Panc1 (cell line): ENCODE results near the gene ITPKC. TPM values are rescaled to one million over a fixed set of nuclear protein-coding genes. Genes with fewer than 3 reads are reported as not detected.
A peak's percentile ranks its signal among the peaks of the same experiment; 100 is the strongest.
"Not testable (repeated sequence)": the region's sequence is repeated elsewhere in the genome, so short reads cannot be mapped to it uniquely, and the experiment has no call there.

Source experiments
- ATAC-seq: fragments of 200-7000 bp; cut with Tn5 transposase; 2 replicates; pipeline ENCODE4 v1.9.1; 2020; ENCODE audit warnings: mild to moderate bottlenecking, moderate library complexity
- BruUV-seq: library from RNA; stranded (reverse); fragments of 400-500 nt; replicated peaks from 2 replicates; lab custom pipeline; 2021; lab: Mats Ljungman, UMichigan
- CTCF ChIA-PET: fragments of 300-600 bp; sonication (Branson Sonifier 250); formaldehyde crosslinking; loops from one replicate; lab custom pipeline; 2022; ENCODE audit warnings: antibody characterized with exemption; lab: Charles Lee
- POLR2A ChIA-PET: fragments of 300-600 bp; sonication (Branson Sonifier 250); formaldehyde crosslinking; loops from one replicate; lab custom pipeline; 2022; ENCODE audit warnings: antibody characterized with exemption; lab: Charles Lee
- DNase-seq: peaks from one replicate; pipeline ENCODE4 v3.0.0-alpha.2; 2010; ENCODE audit warnings: low read depth, low spot score
- H3K27ac ChIP-seq: 2 replicates; pipeline ENCODE4 v1.5.1; 2011; ENCODE audit warnings: mild to moderate bottlenecking, low read length, inconsistent platforms
- H3K27me3 ChIP-seq: fragments of 200-500 bp; sonication (Bioruptor generic); 2 replicates; pipeline ENCODE4 v1.6.0; 2014; ENCODE audit warnings: low read length, inconsistent platforms; ENCODE audit not compliant: control insufficient read depth, insufficient read depth
- H3K36me3 ChIP-seq: fragments of 200-500 bp; sonication (Bioruptor generic); 2 replicates; pipeline ENCODE4 v1.5.1; 2014; ENCODE audit warnings: inconsistent platforms, mild to moderate bottlenecking, low read length, moderate library complexity; ENCODE audit not compliant: control insufficient read depth, insufficient read depth
- H3K4me1 ChIP-seq: 2 replicates; pipeline ENCODE4 v1.5.1; 2011; ENCODE audit warnings: inconsistent platforms, mild to moderate bottlenecking, low read length, moderate library complexity; ENCODE audit not compliant: control insufficient read depth, insufficient read depth
- H3K4me3 ChIP-seq, 2 experiments: 2 replicates each; pipeline ENCODE4 v1.5.1; 2011 to 2012; ENCODE audit warnings: low read depth in 2 of 2, low read length in 2 of 2, mild to moderate bottlenecking in 2 of 2, inconsistent platforms in 1 of 2, moderate library complexity in 1 of 2
- H3K9me3 ChIP-seq: fragments of 200-500 bp; sonication (Bioruptor generic); 2 replicates; pipeline ENCODE4 v1.5.1; 2014; ENCODE audit warnings: low read depth, mild to moderate bottlenecking, inconsistent platforms, low read length, moderate library complexity; ENCODE audit not compliant: control insufficient read depth, insufficient read depth
- POLR2AphosphoS5 ChIP-seq: IDR thresholded peaks from 2 replicates; pipeline ENCODE4 v1.6.1; 2012; ENCODE audit warnings: mild to moderate bottlenecking, low read depth, low read length, moderate library complexity
- SIN3A ChIP-seq: IDR thresholded peaks from 2 replicates; pipeline ENCODE4 v1.6.1; 2012; ENCODE audit warnings: low read depth, mild to moderate bottlenecking, low read length, moderate library complexity, borderline replicate concordance; ENCODE audit not compliant: insufficient read depth
- TCF7L2 ChIP-seq: IDR thresholded peaks from 2 replicates; pipeline ENCODE4 v1.6.1; 2011; ENCODE audit warnings: mild to moderate bottlenecking, low read depth, low read length, inconsistent platforms
- in situ Hi-C: cut with HindIII; loops from 2 replicates; pipeline ENCODE4 v1.10.0; 2016; ENCODE audit warnings: low sequenced_read_pairs, low pct_unique_long_range_greater_than_20kb
- intact Hi-C: fragments of 100-400 bp; cut with micrococcal nuclease; formaldehyde crosslinking; loops from one replicate; pipeline ENCODE4 v1.10.0; 2022; ENCODE audit not compliant: unreplicated experiment
- total RNA-seq: library from RNA; stranded (reverse); gene quantifications from one replicate; pipeline ENCODE4 v1.2.1, GENCODE V29; 2021; ENCODE audit not compliant: unreplicated experiment
- TF ChIP-seq, protein P1 (sequence below): fragments of 450-650 bp; IDR thresholded peaks from 2 replicates; pipeline ENCODE4 v1.5.1; 2017; ENCODE audit warnings: mild to moderate bottlenecking
- TF ChIP-seq, protein P2 (sequence below), 2 experiments: IDR thresholded peaks; 2 replicates each; pipeline ENCODE4 v1.6.1; 2011 to 2012; ENCODE audit warnings: low read depth in 2 of 2, control low read depth in 1 of 2, low read length in 1 of 2, mild to moderate bottlenecking in 1 of 2, moderate library complexity in 1 of 2; ENCODE audit not compliant: insufficient read depth in 1 of 2

Gene ITPKC
- total RNA-seq, 1 experiment from 2014 or later: 7.2 TPM

DNA sequence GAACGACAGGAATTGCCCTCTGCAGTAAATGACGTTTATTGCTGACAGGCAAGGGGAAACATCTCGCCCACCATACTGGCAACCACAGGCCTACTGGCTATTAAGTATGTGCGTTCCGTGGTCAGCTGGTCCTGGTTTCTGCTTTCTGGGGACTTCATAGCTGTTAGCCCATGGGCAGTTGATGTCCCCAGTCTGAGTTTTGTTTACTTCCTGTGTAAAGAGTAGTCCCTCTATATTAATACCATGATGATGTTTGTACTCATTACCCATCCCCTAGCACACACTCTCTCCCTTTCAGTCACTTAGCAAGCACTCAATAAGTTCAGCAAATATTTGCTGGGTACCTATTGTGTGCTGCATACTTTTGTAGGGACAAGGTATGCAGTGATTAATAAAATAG lies 52.0 kb downstream of the ITPKC start:
- no TSS peak for BruUV-seq

DNA sequence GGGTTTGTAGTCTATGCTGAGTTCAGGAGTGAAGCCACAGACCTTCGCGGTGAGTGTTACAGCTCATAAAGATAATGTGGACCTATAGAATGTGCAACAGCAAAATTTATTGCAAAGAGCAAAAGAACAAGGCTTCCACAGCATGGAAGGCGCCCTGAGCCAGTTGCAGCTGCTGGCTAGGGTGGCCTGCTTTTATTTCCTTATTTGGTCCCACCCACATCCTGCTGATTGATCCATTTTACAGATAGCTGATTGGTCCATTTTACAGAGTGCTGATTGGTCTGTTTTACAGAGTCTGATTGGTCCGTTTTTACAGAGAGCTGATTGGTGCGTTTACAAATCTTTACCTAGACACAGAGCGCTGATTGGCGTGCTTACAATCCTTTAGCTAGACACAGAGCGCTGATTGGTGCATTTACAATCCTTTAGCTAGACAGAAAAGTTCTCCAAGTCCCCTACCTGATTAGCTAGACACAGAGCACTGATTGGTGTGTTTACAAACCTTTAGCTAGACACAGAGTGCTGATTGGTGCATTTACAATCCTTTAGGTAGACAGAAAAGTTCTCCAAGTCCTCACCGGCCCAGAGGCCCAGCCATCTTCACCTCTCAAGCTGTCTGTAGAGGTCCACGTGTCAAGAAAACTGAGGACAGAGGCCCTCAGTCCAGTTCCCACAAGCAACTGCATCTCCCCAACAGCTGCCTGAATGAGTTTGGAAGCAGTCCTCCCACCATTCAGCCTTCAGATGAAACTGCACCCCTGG lies 54.4 kb downstream of the ITPKC start:
- in situ Hi-C loops, H3K27ac ChIP-seq, H3K36me3 ChIP-seq, H3K4me1 ChIP-seq, H3K4me3 ChIP-seq, BruUV-seq, CTCF ChIA-PET, intact Hi-C loops, H3K9me3 ChIP-seq, H3K27me3 ChIP-seq, ATAC-seq, DNase-seq, POLR2A ChIA-PET: not testable (repeated sequence)

More for the DNA sequence above, 52.0 kb downstream of the ITPKC start:
- Histone ChIP-seq H3K36me3 (peaks cover 3% of the 10 kb centered on the region), H3K27ac (no peak overlapping the region), H3K27me3 (no peaks in the 10 kb centered on the region), H3K4me3 (no peak overlapping the region), H3K4me1 (no peaks in the 10 kb centered on the region), H3K9me3 (no peaks in the 10 kb centered on the region)
- CTCF ChIA-PET: no interaction called here
- TF ChIP-seq TCF7L2 (no peak), POLR2AphosphoS5 (no peak), SIN3A (no peak)
- TF ChIP-seq, protein P1, sequence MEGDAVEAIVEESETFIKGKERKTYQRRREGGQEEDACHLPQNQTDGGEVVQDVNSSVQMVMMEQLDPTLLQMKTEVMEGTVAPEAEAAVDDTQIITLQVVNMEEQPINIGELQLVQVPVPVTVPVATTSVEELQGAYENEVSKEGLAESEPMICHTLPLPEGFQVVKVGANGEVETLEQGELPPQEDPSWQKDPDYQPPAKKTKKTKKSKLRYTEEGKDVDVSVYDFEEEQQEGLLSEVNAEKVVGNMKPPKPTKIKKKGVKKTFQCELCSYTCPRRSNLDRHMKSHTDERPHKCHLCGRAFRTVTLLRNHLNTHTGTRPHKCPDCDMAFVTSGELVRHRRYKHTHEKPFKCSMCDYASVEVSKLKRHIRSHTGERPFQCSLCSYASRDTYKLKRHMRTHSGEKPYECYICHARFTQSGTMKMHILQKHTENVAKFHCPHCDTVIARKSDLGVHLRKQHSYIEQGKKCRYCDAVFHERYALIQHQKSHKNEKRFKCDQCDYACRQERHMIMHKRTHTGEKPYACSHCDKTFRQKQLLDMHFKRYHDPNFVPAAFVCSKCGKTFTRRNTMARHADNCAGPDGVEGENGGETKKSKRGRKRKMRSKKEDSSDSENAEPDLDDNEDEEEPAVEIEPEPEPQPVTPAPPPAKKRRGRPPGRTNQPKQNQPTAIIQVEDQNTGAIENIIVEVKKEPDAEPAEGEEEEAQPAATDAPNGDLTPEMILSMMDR: no peak
- TF ChIP-seq, protein P2, sequence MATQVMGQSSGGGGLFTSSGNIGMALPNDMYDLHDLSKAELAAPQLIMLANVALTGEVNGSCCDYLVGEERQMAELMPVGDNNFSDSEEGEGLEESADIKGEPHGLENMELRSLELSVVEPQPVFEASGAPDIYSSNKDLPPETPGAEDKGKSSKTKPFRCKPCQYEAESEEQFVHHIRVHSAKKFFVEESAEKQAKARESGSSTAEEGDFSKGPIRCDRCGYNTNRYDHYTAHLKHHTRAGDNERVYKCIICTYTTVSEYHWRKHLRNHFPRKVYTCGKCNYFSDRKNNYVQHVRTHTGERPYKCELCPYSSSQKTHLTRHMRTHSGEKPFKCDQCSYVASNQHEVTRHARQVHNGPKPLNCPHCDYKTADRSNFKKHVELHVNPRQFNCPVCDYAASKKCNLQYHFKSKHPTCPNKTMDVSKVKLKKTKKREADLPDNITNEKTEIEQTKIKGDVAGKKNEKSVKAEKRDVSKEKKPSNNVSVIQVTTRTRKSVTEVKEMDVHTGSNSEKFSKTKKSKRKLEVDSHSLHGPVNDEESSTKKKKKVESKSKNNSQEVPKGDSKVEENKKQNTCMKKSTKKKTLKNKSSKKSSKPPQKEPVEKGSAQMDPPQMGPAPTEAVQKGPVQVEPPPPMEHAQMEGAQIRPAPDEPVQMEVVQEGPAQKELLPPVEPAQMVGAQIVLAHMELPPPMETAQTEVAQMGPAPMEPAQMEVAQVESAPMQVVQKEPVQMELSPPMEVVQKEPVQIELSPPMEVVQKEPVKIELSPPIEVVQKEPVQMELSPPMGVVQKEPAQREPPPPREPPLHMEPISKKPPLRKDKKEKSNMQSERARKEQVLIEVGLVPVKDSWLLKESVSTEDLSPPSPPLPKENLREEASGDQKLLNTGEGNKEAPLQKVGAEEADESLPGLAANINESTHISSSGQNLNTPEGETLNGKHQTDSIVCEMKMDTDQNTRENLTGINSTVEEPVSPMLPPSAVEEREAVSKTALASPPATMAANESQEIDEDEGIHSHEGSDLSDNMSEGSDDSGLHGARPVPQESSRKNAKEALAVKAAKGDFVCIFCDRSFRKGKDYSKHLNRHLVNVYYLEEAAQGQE (IDR thresholded peaks at IDR 0.05; ENCODE audit: insufficient read depth in 1 of 2, low read depth in 2 of 2, low read length in 1 of 2): no peak
- intact Hi-C loops (no loop called here), in situ Hi-C loops (no loop called here)
- DNase-seq (no peak), ATAC-seq (0 out of 2 replicates have a peak, but pooled peaks have one; percentile 31)
- POLR2A ChIA-PET: no interaction called here
